ENCODE data around the gene ATG10.
"Not testable (repeated sequence)": the region's sequence is repeated elsewhere in the genome, so short reads cannot be mapped to it uniquely, and the experiment has no call there.

Gene ATG10

GRCh38 chr5:81969226-81969625 lies 2.6 kb upstream of the ATG10 start:
- no peak for TF ChIP-seq CTCF (conservative IDR thresholded peaks at IDR 0.05)
- H3K27ac ChIP-seq = no peak overlapping the region

- no peak overlapping the region for H3K27ac ChIP-seq
- no peak for TF ChIP-seq CTCF (conservative IDR thresholded peaks at IDR 0.05)
These were observed 1.9 kb upstream of the ATG10 start for GRCh38 chr5:81969912-81970311.

GRCh38 chr5:81971111-81971711 lies 612 bp upstream of the ATG10 start:
- peak overlapping the region; percentile 85 for H3K27ac ChIP-seq
- no peak for TF ChIP-seq CTCF (conservative IDR thresholded peaks at IDR 0.05)

- no peak for TF ChIP-seq CTCF (conservative IDR thresholded peaks at IDR 0.05)
- peak overlapping the region; percentile 85 for H3K27ac ChIP-seq
These were observed 615 bp downstream of the ATG10 start for GRCh38 chr5:81972492-81972783.

GRCh38 chr5:81980160-81980559 lies 8.3 kb downstream of the ATG10 start:
- no peak for TF ChIP-seq CTCF (conservative IDR thresholded peaks at IDR 0.05)
- no peak overlapping the region for H3K27ac ChIP-seq

- TF ChIP-seq CTCF (conservative IDR thresholded peaks at IDR 0.05) = no peak
- no peak overlapping the region for H3K27ac ChIP-seq
These were observed 8.9 kb downstream of the ATG10 start for GRCh38 chr5:81980598-81981260.

GRCh38 chr5:81982172-81982685 lies 10.4 kb downstream of the ATG10 start:
- not testable (repeated sequence) for H3K27ac ChIP-seq

- not testable (repeated sequence) for H3K27ac ChIP-seq
These were observed 11.3 kb downstream of the ATG10 start for GRCh38 chr5:81983148-81983547.

- H3K27ac ChIP-seq = not testable (repeated sequence)
These were observed 11.7 kb downstream of the ATG10 start for GRCh38 chr5:81983563-81983962.
